Neural cell (in vitro differentiated cells): Measurements from ENCODE around the gene DPYD. TPM values are rescaled to one million over a fixed set of nuclear protein-coding genes. Genes with fewer than 3 reads are reported as not detected.

Source experiments
- H2AFZ ChIP-seq: fragments of 200-600, 300-800 bp; sonication (generic), shearing (Covaris generic); 2 replicates; pipeline ENCODE4 v1.6.0; 2014; ENCODE audit warnings: low read depth, mild to moderate bottlenecking, antibody characterized with exemption, low read length, moderate library complexity
- H3F3A ChIP-seq: fragments of 200-600 bp; shearing (Covaris generic); 2 replicates; pipeline ENCODE4 v1.6.1; 2016; ENCODE audit warnings: mild to moderate bottlenecking, moderate library complexity, mixed read lengths, antibody characterized with exemption, low read length; ENCODE audit not compliant: insufficient read depth, poor library complexity, severe bottlenecking
- H3K27ac ChIP-seq: fragments of 200-600, 300-800 bp; sonication (generic), shearing (Covaris generic); 2 replicates; pipeline ENCODE4 v1.5.1; 2014; ENCODE audit warnings: mild to moderate bottlenecking, low read length, moderate library complexity
- H3K27me3 ChIP-seq: fragments of 300-800, 200-600 bp; sonication (generic), shearing (Covaris generic); 2 replicates; pipeline ENCODE4 v1.6.0; 2014; ENCODE audit warnings: mild to moderate bottlenecking, low read depth, low read length, moderate library complexity; ENCODE audit not compliant: insufficient read depth
- H3K36me3 ChIP-seq: fragments of 300-800, 200-600 bp; sonication (generic), shearing (Covaris generic); 2 replicates; pipeline ENCODE4 v1.5.1; 2014; ENCODE audit warnings: mild to moderate bottlenecking, antibody characterized with exemption, low read length, moderate library complexity; ENCODE audit not compliant: insufficient read depth
- H3K4me2 ChIP-seq: fragments of 300-800, 200-600 bp; sonication (generic), shearing (Covaris generic); 2 replicates; pipeline ENCODE4 v1.6.0; 2014; ENCODE audit warnings: mild to moderate bottlenecking, low read length
- H3K4me3 ChIP-seq: fragments of 300-800, 200-600 bp; sonication (generic), shearing (Covaris generic); 2 replicates; pipeline ENCODE4 v1.5.1; 2014; ENCODE audit warnings: mild to moderate bottlenecking, low read length, moderate library complexity
- H3K79me2 ChIP-seq: fragments of 200-600 bp; shearing (Covaris generic); replicated peaks from 2 replicates; pipeline ENCODE4 v1.6.0; 2014; ENCODE audit warnings: mild to moderate bottlenecking, low read length, moderate library complexity; ENCODE audit not compliant: insufficient read depth
- H3K9ac ChIP-seq: fragments of 300-800, 200-600 bp; sonication (generic), shearing (Covaris generic); 2 replicates; pipeline ENCODE4 v1.6.1; 2016; ENCODE audit warnings: mild to moderate bottlenecking, low read length, mixed read lengths
- H3K9me2 ChIP-seq: fragments of 200-600 bp; shearing (Covaris generic); 2 replicates; pipeline ENCODE4 v1.6.1; 2016; ENCODE audit warnings: mild to moderate bottlenecking, low read length, mixed read lengths; ENCODE audit not compliant: insufficient read depth
- H3K9me3 ChIP-seq: fragments of 200-600, 300-800 bp; sonication (generic), shearing (Covaris generic); 2 replicates; pipeline ENCODE4 v1.6.1; 2016; ENCODE audit warnings: mild to moderate bottlenecking, mixed run types, low read length, moderate library complexity, mixed read lengths
- H4K20me1 ChIP-seq: fragments of 200-600 bp; shearing (Covaris generic); 2 replicates; pipeline ENCODE4 v1.6.1; 2016; ENCODE audit warnings: mild to moderate bottlenecking, mixed run types; ENCODE audit not compliant: insufficient read depth
- EP300 ChIP-seq: fragments of 450-650 bp; conservative IDR thresholded peaks from 2 replicates; pipeline ENCODE4 v1.6.1; 2014; ENCODE audit warnings: antibody characterized with exemption, mild to moderate bottlenecking, moderate library complexity; ENCODE audit not compliant: poor library complexity, severe bottlenecking
- EZH2 ChIP-seq: fragments of 200-600, 300-800 bp; shearing (Covaris generic), sonication (generic); IDR thresholded peaks from 2 replicates; pipeline ENCODE4 v1.6.1; 2014; ENCODE audit warnings: antibody characterized with exemption, low read length, borderline replicate concordance, mild to moderate bottlenecking; ENCODE audit not compliant: insufficient read depth, poor library complexity, severe bottlenecking
- MXI1 ChIP-seq: fragments of 450-650 bp; conservative IDR thresholded peaks from 2 replicates; pipeline ENCODE4 v1.6.1; 2014; ENCODE audit warnings: antibody characterized with exemption, mild to moderate bottlenecking; ENCODE audit not compliant: poor library complexity, severe bottlenecking
- POLR2AphosphoS5 ChIP-seq: IDR thresholded peaks from 2 replicates; pipeline ENCODE4 v1.6.1; 2012
- RAD21 ChIP-seq: fragments of 450-650 bp; conservative IDR thresholded peaks from 2 replicates; pipeline ENCODE4 v1.6.1; 2014; ENCODE audit warnings: antibody characterized with exemption, mild to moderate bottlenecking, moderate library complexity
- SMC3 ChIP-seq: fragments of 450-650 bp; conservative IDR thresholded peaks from 2 replicates; pipeline ENCODE4 v1.6.1; 2014; ENCODE audit warnings: antibody characterized with exemption, mild to moderate bottlenecking, moderate library complexity; ENCODE audit not compliant: poor library complexity
- TAF1 ChIP-seq: IDR thresholded peaks from 2 replicates; pipeline ENCODE4 v1.6.1; 2012; ENCODE audit warnings: low read depth
- polyA plus RNA-seq: library from polyadenylated mRNA; depleted of rRNA; stranded (reverse); fragments of >200 nt; gene quantifications from 2 replicates; pipeline ENCODE4 v1.2.3, GENCODE V29; 2014
- TF ChIP-seq, protein P1 (sequence below): fragments of 450-650 bp; IDR thresholded peaks from 2 replicates; pipeline ENCODE4 v1.5.1; 2014; ENCODE audit warnings: antibody characterized with exemption, mild to moderate bottlenecking, moderate library complexity; ENCODE audit not compliant: poor library complexity, severe bottlenecking
- TF ChIP-seq, protein P2 (sequence below): IDR thresholded peaks from 2 replicates; pipeline ENCODE4 v1.6.1; 2012; ENCODE audit warnings: borderline replicate concordance

The DPYD gene
- polyA plus RNA-seq, 1 donor from 2014 or later: 6.7 TPM

DNA sequence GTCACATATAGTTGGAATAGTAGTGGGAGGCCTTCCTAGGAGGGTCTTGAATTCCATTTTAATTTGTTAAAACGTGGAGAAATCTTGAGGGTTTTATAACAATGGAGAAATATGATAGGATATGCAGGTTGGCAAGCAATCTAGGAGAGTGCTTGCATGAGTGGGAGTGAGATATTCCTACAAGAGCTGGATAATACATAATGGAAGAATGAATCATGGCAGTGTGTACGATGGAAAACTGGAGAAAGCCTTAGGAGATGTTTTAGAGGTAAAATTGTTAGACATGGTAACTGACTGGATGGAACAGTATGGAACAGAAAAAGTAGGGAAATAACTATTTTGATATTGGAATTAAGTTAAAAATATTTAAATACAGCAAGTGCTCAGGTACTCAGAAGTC is 846.9 kb downstream of the DPYD start:
- Histone ChIP-seq H4K20me1 (no peaks in the 10 kb centered on the region), H3F3A (no peaks in the 10 kb centered on the region), H3K27ac (no peak overlapping the region), H3K79me2 (no peaks in the 10 kb centered on the region), H3K9me2 (no peaks in the 10 kb centered on the region), H3K9ac (no peak overlapping the region), H3K36me3 (no peaks in the 10 kb centered on the region), H3K27me3 (no peaks in the 10 kb centered on the region), H3K4me2 (no peak overlapping the region), H3K4me3 (no peak overlapping the region), H2AFZ (no peak overlapping the region), H3K9me3 (no peaks in the 10 kb centered on the region)
- TF ChIP-seq, protein P1, sequence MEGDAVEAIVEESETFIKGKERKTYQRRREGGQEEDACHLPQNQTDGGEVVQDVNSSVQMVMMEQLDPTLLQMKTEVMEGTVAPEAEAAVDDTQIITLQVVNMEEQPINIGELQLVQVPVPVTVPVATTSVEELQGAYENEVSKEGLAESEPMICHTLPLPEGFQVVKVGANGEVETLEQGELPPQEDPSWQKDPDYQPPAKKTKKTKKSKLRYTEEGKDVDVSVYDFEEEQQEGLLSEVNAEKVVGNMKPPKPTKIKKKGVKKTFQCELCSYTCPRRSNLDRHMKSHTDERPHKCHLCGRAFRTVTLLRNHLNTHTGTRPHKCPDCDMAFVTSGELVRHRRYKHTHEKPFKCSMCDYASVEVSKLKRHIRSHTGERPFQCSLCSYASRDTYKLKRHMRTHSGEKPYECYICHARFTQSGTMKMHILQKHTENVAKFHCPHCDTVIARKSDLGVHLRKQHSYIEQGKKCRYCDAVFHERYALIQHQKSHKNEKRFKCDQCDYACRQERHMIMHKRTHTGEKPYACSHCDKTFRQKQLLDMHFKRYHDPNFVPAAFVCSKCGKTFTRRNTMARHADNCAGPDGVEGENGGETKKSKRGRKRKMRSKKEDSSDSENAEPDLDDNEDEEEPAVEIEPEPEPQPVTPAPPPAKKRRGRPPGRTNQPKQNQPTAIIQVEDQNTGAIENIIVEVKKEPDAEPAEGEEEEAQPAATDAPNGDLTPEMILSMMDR: no peak
- no peak for TF ChIP-seq RAD21
- no peak for TF ChIP-seq MXI1
- no peak for TF ChIP-seq TAF1
- no peak for TF ChIP-seq POLR2AphosphoS5
- no peak for TF ChIP-seq EZH2
- TF ChIP-seq EP300: no peak
- TF ChIP-seq SMC3: no peak
- TF ChIP-seq, protein P2, sequence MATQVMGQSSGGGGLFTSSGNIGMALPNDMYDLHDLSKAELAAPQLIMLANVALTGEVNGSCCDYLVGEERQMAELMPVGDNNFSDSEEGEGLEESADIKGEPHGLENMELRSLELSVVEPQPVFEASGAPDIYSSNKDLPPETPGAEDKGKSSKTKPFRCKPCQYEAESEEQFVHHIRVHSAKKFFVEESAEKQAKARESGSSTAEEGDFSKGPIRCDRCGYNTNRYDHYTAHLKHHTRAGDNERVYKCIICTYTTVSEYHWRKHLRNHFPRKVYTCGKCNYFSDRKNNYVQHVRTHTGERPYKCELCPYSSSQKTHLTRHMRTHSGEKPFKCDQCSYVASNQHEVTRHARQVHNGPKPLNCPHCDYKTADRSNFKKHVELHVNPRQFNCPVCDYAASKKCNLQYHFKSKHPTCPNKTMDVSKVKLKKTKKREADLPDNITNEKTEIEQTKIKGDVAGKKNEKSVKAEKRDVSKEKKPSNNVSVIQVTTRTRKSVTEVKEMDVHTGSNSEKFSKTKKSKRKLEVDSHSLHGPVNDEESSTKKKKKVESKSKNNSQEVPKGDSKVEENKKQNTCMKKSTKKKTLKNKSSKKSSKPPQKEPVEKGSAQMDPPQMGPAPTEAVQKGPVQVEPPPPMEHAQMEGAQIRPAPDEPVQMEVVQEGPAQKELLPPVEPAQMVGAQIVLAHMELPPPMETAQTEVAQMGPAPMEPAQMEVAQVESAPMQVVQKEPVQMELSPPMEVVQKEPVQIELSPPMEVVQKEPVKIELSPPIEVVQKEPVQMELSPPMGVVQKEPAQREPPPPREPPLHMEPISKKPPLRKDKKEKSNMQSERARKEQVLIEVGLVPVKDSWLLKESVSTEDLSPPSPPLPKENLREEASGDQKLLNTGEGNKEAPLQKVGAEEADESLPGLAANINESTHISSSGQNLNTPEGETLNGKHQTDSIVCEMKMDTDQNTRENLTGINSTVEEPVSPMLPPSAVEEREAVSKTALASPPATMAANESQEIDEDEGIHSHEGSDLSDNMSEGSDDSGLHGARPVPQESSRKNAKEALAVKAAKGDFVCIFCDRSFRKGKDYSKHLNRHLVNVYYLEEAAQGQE: no peak

DNA sequence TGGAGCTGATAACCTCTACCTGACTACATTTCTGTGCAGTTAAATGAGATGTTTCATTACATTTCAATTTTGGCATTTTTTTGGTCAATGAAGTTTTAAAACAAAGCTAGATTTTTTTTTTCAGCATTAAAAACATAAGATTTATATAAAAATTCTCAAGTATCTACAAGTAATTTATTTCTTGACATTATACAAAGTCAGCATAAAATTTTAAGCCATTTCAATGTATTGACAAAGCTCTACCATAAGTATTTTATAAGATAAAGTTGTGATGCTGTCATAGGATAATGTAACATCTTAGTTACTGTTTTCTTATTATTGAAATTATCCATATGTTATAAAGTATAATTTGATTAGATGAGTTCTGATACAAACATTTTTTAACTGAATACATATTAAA is 847.7 kb downstream of the DPYD start:
- Histone ChIP-seq H3K9me2 (no peaks in the 10 kb centered on the region), H3K27ac (no peak overlapping the region), H2AFZ (no peak overlapping the region), H3K36me3 (no peaks in the 10 kb centered on the region), H3K9me3 (no peaks in the 10 kb centered on the region), H4K20me1 (no peaks in the 10 kb centered on the region), H3K79me2 (no peaks in the 10 kb centered on the region), H3K27me3 (no peaks in the 10 kb centered on the region), H3F3A (no peaks in the 10 kb centered on the region), H3K4me2 (no peak overlapping the region), H3K9ac (no peak overlapping the region), H3K4me3 (no peak overlapping the region)
- TF ChIP-seq EZH2 (no peak), TAF1 (no peak)
- TF ChIP-seq, protein P1: no peak
